IMR-90 (cell line): ENCODE measurements around the gene DZANK1. TPM values are rescaled to one million over a fixed set of nuclear protein-coding genes. Genes with fewer than 3 reads are reported as not detected.

Experiments
- ATAC-seq: fragments of 200-7000 bp; cut with Tn5 transposase; 2 replicates; pipeline ENCODE4 v1.9.1; 2020; ENCODE audit warnings: low read depth, mild to moderate bottlenecking, moderate library complexity
- BruUV-seq: library from RNA; stranded (reverse); fragments of 400-500 nt; replicated peaks from 2 replicates; lab custom pipeline; 2021; lab: Mats Ljungman, UMichigan
- CTCF ChIA-PET: fragments of 300-600 bp; formaldehyde crosslinking; extraction: SDS; loops from one replicate; lab custom pipeline; 2021; ENCODE audit warnings: antibody characterized with exemption; lab: Yijun Ruan, JAX
- POLR2A ChIA-PET: fragments of 300-600 bp; sonication (Branson Sonifier 250); formaldehyde crosslinking; loops from one replicate; lab custom pipeline; 2022; ENCODE audit warnings: antibody characterized with exemption; ENCODE audit not compliant: unreplicated experiment; lab: Charles Lee
- DNase-seq: peaks from one replicate; pipeline ENCODE4 v3.0.0; 2013
- H2AFZ ChIP-seq: replicated peaks from 2 replicates; pipeline ENCODE3; 2013; ENCODE audit warnings: low read length, mild to moderate bottlenecking; ENCODE audit not compliant: poor library complexity
- H2AK5ac ChIP-seq: 2 replicates; pipeline ENCODE4 v1.6.1; 2013; ENCODE audit warnings: low read depth, low read length, inconsistent platforms
- H2AK9ac ChIP-seq: replicated peaks from 2 replicates; pipeline ENCODE3; 2013; ENCODE audit warnings: mild to moderate bottlenecking, low read depth, low read length, moderate library complexity; ENCODE audit not compliant: poor library complexity
- H2BK120ac ChIP-seq: 2 replicates; pipeline ENCODE4 v1.6.1; 2013; ENCODE audit warnings: low read depth, low read length, inconsistent platforms
- H2BK15ac ChIP-seq: 3 replicates; pipeline ENCODE4 v1.6.1; 2013; ENCODE audit warnings: low read depth, low read length, inconsistent platforms
- H2BK20ac ChIP-seq: 2 replicates; pipeline ENCODE4 v1.6.1; 2013; ENCODE audit warnings: low read depth, mild to moderate bottlenecking, inconsistent platforms, low read length, moderate library complexity
- H2BK5ac ChIP-seq: 2 replicates; pipeline ENCODE4 v1.6.1; 2013; ENCODE audit warnings: mild to moderate bottlenecking, low read depth, low read length, inconsistent platforms; ENCODE audit not compliant: poor library complexity, severe bottlenecking
- H3K14ac ChIP-seq: replicated peaks from 2 replicates; pipeline ENCODE4 v1.6.1; 2013; ENCODE audit warnings: low read depth, low read length, inconsistent platforms
- H3K18ac ChIP-seq: 2 replicates; pipeline ENCODE4 v1.6.1; 2013; ENCODE audit warnings: low read depth, low read length, control low read depth
- H3K23ac ChIP-seq: 2 replicates; pipeline ENCODE4 v1.6.1; 2013; ENCODE audit warnings: low read depth, low read length, inconsistent platforms
- H3K27ac ChIP-seq: 2 replicates; pipeline ENCODE4 v1.5.1; 2013; ENCODE audit warnings: mild to moderate bottlenecking, control low read depth, low read length; ENCODE audit not compliant: insufficient read depth
- H3K27me3 ChIP-seq: 2 replicates; pipeline ENCODE4 v1.6.1; 2013; ENCODE audit warnings: low read length; ENCODE audit not compliant: control insufficient read depth, insufficient read depth
- H3K36me3 ChIP-seq: 2 replicates; pipeline ENCODE4 v1.6.1; 2013; ENCODE audit warnings: low read length, mixed read lengths; ENCODE audit not compliant: control insufficient read depth, insufficient read depth
- H3K4ac ChIP-seq: 2 replicates; pipeline ENCODE4 v1.6.1; 2013; ENCODE audit warnings: low read depth, low read length, inconsistent platforms
- H3K4me1 ChIP-seq: 2 replicates; pipeline ENCODE4 v1.6.1; 2013; ENCODE audit warnings: low read length, mixed read lengths; ENCODE audit not compliant: control insufficient read depth, insufficient read depth
- H3K4me2 ChIP-seq: 2 replicates; pipeline ENCODE4 v1.6.1; 2013; ENCODE audit warnings: low read depth, mild to moderate bottlenecking, control low read depth, low read length, moderate library complexity
- H3K4me3 ChIP-seq: 2 replicates; pipeline ENCODE4 v1.5.1; 2013; ENCODE audit warnings: low read depth, mild to moderate bottlenecking, control low read depth, low read length, moderate library complexity; ENCODE audit not compliant: insufficient read depth
- H3K56ac ChIP-seq: 2 replicates; pipeline ENCODE4 v1.6.1; 2013; ENCODE audit warnings: low read length, inconsistent platforms; ENCODE audit not compliant: insufficient read depth; ENCODE audit errors: extremely low read depth
- H3K79me1 ChIP-seq, 2 experiments: 2 replicates each; pipeline ENCODE4 v1.6.1; 2013; ENCODE audit warnings: low read length in 2 of 2, inconsistent platforms in 1 of 2, low read depth in 1 of 2
- H3K9ac ChIP-seq: 2 replicates; pipeline ENCODE4 v1.6.1; 2013; ENCODE audit warnings: low read depth, low read length, control low read depth
- H3K9me1 ChIP-seq: 2 replicates; pipeline ENCODE4 v1.6.1; 2013; ENCODE audit warnings: low read length, inconsistent platforms; ENCODE audit not compliant: insufficient read depth
- H3K9me3 ChIP-seq: 2 replicates; pipeline ENCODE4 v1.6.1; 2013; ENCODE audit warnings: low read length; ENCODE audit not compliant: control insufficient read depth, insufficient read depth
- H4K20me1 ChIP-seq: 2 replicates; pipeline ENCODE4 v1.6.1; 2013; ENCODE audit warnings: low read length, inconsistent platforms; ENCODE audit not compliant: insufficient read depth
- H4K5ac ChIP-seq: 2 replicates; pipeline ENCODE4 v1.6.1; 2013; ENCODE audit warnings: mild to moderate bottlenecking, low read depth, low read length, control low read depth
- H4K8ac ChIP-seq, 2 experiments: 2 replicates each; pipeline ENCODE4 v1.6.1; 2013; ENCODE audit warnings: low read depth in 2 of 2, low read length in 2 of 2, control low read depth in 1 of 2, inconsistent platforms in 1 of 2
- H4K91ac ChIP-seq: 2 replicates; pipeline ENCODE4 v1.6.1; 2013; ENCODE audit warnings: low read depth, low read length, inconsistent platforms; ENCODE audit not compliant: insufficient read depth
- BHLHE40 ChIP-seq: fragments of 150-350 bp; IDR thresholded peaks from 2 replicates; pipeline ENCODE4 v1.6.1; 2016; ENCODE audit warnings: mild to moderate bottlenecking, low read depth, low read length
- CEBPB ChIP-seq: IDR thresholded peaks from 2 replicates; pipeline ENCODE4 v1.6.1; 2012; ENCODE audit warnings: low read depth, low read length, improper control_type of control experiment
- CHD1 ChIP-seq: IDR thresholded peaks from 2 replicates; pipeline ENCODE4 v1.6.1; 2012; ENCODE audit warnings: low read depth, low read length, improper control_type of control experiment
- FOS ChIP-seq: fragments of 150-350 bp; IDR thresholded peaks from 2 replicates; pipeline ENCODE4 v1.6.1; 2016; ENCODE audit warnings: low read depth, low read length
- MAFK ChIP-seq: IDR thresholded peaks from 2 replicates; pipeline ENCODE4 v1.6.1; 2012; ENCODE audit warnings: low read depth, low read length, improper control_type of control experiment
- MAZ ChIP-seq: IDR thresholded peaks from 2 replicates; pipeline ENCODE4 v1.6.1; 2012; ENCODE audit warnings: low read depth, mild to moderate bottlenecking, low read length, improper control_type of control experiment, moderate library complexity, borderline replicate concordance
- MXI1 ChIP-seq: IDR thresholded peaks from 2 replicates; pipeline ENCODE4 v1.6.1; 2012; ENCODE audit warnings: low read depth, mild to moderate bottlenecking, low read length, moderate library complexity, borderline replicate concordance
- NFE2L2 ChIP-seq: fragments of 150-350 bp; IDR thresholded peaks from 2 replicates; pipeline ENCODE4 v1.6.1; 2016; ENCODE audit warnings: low read depth, mild to moderate bottlenecking, low read length
- POLR2A ChIP-seq: IDR thresholded peaks from 2 replicates; pipeline ENCODE4 v1.6.1; 2012; ENCODE audit warnings: mild to moderate bottlenecking, low read depth, low read length
- RAD21 ChIP-seq: IDR thresholded peaks from 2 replicates; pipeline ENCODE4 v1.6.1; 2012; ENCODE audit warnings: low read length, improper control_type of control experiment
- RCOR1 ChIP-seq: IDR thresholded peaks from 2 replicates; pipeline ENCODE4 v1.6.1; 2012; ENCODE audit warnings: mild to moderate bottlenecking, low read length, improper control_type of control experiment; ENCODE audit not compliant: insufficient replicate concordance
- RFX5 ChIP-seq: IDR thresholded peaks from 2 replicates; pipeline ENCODE4 v1.8.0; 2012; ENCODE audit warnings: low read depth, mild to moderate bottlenecking, low read length, moderate library complexity
- SMC3 ChIP-seq: fragments of 150-350 bp; IDR thresholded peaks from 2 replicates; pipeline ENCODE4 v1.6.1; 2016; ENCODE audit warnings: low read depth, mild to moderate bottlenecking, antibody characterized with exemption, low read length, moderate library complexity
- WGBS, 2 experiments: methylation state at CpG; one replicate each; pipeline versions ENCODE4 v1.1.5 to v1.1.7; 2013; ENCODE audit warnings: missing lambda C conversion rate in 2 of 2; ENCODE audit not compliant: insufficient read length in 1 of 2; ENCODE audit errors: extremely low coverage in 2 of 2; 5-methylcytosine and 5-hydroxymethylcytosine counted together
- dilution Hi-C: fragments of 300-500 bp; cut with HindIII; formaldehyde crosslinking; loops from one replicate; pipeline ENCODE4 v1.14.3; 2018; ENCODE audit warnings: low sequenced_read_pairs; ENCODE audit not compliant: unreplicated experiment
- in situ Hi-C: fragments of 300-500 bp; cut with MboI; formaldehyde crosslinking; loops from 3 replicates; pipeline ENCODE4 v1.14.3; 2019; ENCODE audit warnings: low sequenced_read_pairs, inconsistent platforms, mixed read lengths
- intact Hi-C: fragments of 100-400 bp; cut with micrococcal nuclease; formaldehyde crosslinking; loops from 2 replicates; pipeline ENCODE4 v1.10.0; 2022
- polyA plus RNA-seq, 3 experiments: library from polyadenylated mRNA; depleted of rRNA; stranded (reverse); fragments of >200 nt; gene quantifications; 2 replicates each; pipeline ENCODE4 v1.2.3, GENCODE V29; 2012; ENCODE audit warnings: low replicate concordance in 1 of 3
- total RNA-seq: library from RNA; depleted of rRNA; stranded (reverse); fragments of >200 nt; gene quantifications from 2 replicates; pipeline ENCODE4 v1.2.3, GENCODE V29; 2012
- TF ChIP-seq, protein P1 (sequence below): fragments of 150-350 bp; IDR thresholded peaks from 2 replicates; pipeline ENCODE4 v1.6.1; 2017; ENCODE audit warnings: mild to moderate bottlenecking, antibody characterized with exemption, low read length, low read depth
- TF ChIP-seq, protein P2 (sequence below): fragments of 150-350 bp; IDR thresholded peaks from 2 replicates; pipeline ENCODE4 v1.6.1; 2016; ENCODE audit warnings: low read depth, mild to moderate bottlenecking, low read length, moderate library complexity, borderline replicate concordance
- TF ChIP-seq, protein P3 (sequence below): conservative IDR thresholded peaks from 2 replicates; pipeline ENCODE4 v1.5.1; 2012; ENCODE audit warnings: mild to moderate bottlenecking, low read depth, low read length, improper control_type of control experiment

DZANK1 gene
- total and polyA plus RNA-seq, 2 of the 4 experiments (the other 2 are of a cell fraction), result 0.54 to 1.1 TPM

DNA sequence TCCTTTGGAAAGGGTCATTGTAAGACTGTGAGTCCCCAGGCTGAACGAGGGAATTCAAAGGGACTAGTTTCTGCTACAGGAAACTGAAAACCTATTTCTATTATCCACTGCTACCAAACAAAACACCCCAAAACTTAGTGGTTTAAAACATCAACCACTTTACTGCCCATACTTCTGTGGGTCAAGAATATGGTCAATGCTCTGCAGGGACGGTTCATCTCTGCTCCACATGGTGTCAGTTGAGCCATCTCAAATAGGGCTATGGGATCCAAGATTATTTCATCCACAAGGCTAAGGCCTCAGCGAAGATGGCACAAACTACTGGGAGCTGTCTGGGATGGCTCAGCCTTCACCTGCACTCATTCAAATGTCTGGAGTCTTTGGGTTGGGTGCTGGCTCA is 65.5 kb downstream of the DZANK1 start:
- Histone ChIP-seq H2BK15ac (no peak overlapping the region), H2BK5ac (no peak overlapping the region), H4K91ac (no peak overlapping the region), H2AK9ac (no peak overlapping the region), H2AK5ac (no peak overlapping the region), H3K9ac (no peak overlapping the region), H4K8ac (no peak overlapping the region), H3K14ac (no peak overlapping the region), H2BK20ac (no peak overlapping the region), H3K4me2 (no peak overlapping the region), H3K36me3 (no peaks in the 10 kb centered on the region), H3K27ac (no peak overlapping the region), H3K18ac (no peak overlapping the region), H2BK120ac (no peak overlapping the region), H4K20me1 (no peaks in the 10 kb centered on the region), H3K56ac (no peak overlapping the region), H3K9me3 (no peaks in the 10 kb centered on the region), H3K9me1 (0 out of 2 replicates have a peak, but pooled peaks cover 3% of the 10 kb centered on the region), H3K27me3 (no peaks in the 10 kb centered on the region), H2AFZ (no peak overlapping the region), H3K4ac (no peak overlapping the region), H3K79me1 (no peaks in the 10 kb centered on the region), H3K4me1 (no peaks in the 10 kb centered on the region), H3K23ac (no peak overlapping the region), H3K4me3 (no peak overlapping the region), H4K5ac (no peak overlapping the region)
- WGBS, 2 experiments, result no CpG with 5 or more reads among the region's 3 CpGs
- DNase-seq, result no peak
- dilution Hi-C loops, result no loop called here
- ChIA-PET POLR2A (no interaction called here), CTCF (no interaction called here)
- BruUV-seq, result no TSS peak
- in situ Hi-C loops, result no loop called here
- TF ChIP-seq RAD21, result no peak
- TF ChIP-seq FOS, result no peak
- TF ChIP-seq, protein P1, sequence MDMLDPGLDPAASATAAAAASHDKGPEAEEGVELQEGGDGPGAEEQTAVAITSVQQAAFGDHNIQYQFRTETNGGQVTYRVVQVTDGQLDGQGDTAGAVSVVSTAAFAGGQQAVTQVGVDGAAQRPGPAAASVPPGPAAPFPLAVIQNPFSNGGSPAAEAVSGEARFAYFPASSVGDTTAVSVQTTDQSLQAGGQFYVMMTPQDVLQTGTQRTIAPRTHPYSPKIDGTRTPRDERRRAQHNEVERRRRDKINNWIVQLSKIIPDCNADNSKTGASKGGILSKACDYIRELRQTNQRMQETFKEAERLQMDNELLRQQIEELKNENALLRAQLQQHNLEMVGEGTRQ, result no peak
- no peak for TF ChIP-seq MAFK
- no peak for TF ChIP-seq CHD1
- TF ChIP-seq, protein P2, sequence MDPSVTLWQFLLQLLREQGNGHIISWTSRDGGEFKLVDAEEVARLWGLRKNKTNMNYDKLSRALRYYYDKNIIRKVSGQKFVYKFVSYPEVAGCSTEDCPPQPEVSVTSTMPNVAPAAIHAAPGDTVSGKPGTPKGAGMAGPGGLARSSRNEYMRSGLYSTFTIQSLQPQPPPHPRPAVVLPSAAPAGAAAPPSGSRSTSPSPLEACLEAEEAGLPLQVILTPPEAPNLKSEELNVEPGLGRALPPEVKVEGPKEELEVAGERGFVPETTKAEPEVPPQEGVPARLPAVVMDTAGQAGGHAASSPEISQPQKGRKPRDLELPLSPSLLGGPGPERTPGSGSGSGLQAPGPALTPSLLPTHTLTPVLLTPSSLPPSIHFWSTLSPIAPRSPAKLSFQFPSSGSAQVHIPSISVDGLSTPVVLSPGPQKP, result no peak
- TF ChIP-seq MAZ, result no peak
- TF ChIP-seq NFE2L2, result no peak
- TF ChIP-seq RCOR1, result no peak
- TF ChIP-seq CEBPB, result no peak
- no peak for TF ChIP-seq SMC3
- no peak for TF ChIP-seq BHLHE40
- no peak for TF ChIP-seq MXI1
- no peak for TF ChIP-seq RFX5
- TF ChIP-seq POLR2A, result no peak
- TF ChIP-seq, protein P3, sequence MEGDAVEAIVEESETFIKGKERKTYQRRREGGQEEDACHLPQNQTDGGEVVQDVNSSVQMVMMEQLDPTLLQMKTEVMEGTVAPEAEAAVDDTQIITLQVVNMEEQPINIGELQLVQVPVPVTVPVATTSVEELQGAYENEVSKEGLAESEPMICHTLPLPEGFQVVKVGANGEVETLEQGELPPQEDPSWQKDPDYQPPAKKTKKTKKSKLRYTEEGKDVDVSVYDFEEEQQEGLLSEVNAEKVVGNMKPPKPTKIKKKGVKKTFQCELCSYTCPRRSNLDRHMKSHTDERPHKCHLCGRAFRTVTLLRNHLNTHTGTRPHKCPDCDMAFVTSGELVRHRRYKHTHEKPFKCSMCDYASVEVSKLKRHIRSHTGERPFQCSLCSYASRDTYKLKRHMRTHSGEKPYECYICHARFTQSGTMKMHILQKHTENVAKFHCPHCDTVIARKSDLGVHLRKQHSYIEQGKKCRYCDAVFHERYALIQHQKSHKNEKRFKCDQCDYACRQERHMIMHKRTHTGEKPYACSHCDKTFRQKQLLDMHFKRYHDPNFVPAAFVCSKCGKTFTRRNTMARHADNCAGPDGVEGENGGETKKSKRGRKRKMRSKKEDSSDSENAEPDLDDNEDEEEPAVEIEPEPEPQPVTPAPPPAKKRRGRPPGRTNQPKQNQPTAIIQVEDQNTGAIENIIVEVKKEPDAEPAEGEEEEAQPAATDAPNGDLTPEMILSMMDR, result no peak
- no peak for ATAC-seq
- intact Hi-C loops, result no loop called here
